NCI-H226 (cell line): ENCODE data around the gene GRM7.

ENCODE experiments used
- DNase-seq: peaks from one replicate; pipeline ENCODE4 v3.0.0-alpha.2; 2015

Gene GRM7

DNA sequence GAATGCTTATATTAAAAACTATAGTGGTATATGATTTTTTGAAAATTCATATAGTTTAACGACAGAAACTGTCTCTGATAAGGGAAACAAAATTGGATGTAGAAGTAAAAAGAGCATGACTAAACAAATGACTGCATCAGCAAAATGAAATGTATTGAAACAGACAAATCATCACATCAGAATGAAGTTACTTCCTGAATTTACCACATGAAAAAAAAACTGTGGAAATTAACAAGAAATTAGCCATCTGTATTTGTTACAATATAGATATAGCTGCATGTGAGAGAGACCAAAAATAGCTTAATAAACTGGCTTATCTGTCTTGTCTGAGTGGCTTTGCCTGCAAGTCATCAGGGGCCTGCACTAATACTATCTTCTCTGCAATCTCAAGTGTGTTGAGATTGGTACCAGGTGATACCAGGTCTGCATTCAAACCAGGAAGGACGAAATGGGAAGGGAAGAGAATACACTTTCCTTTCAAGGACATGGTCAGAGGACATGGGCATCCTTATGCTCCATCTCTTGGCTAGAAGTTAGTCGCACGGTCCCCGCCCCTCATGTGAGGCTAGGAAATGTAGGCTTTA, 388.7 kb downstream of the GRM7 start:
- no peak for DNase-seq

DNA sequence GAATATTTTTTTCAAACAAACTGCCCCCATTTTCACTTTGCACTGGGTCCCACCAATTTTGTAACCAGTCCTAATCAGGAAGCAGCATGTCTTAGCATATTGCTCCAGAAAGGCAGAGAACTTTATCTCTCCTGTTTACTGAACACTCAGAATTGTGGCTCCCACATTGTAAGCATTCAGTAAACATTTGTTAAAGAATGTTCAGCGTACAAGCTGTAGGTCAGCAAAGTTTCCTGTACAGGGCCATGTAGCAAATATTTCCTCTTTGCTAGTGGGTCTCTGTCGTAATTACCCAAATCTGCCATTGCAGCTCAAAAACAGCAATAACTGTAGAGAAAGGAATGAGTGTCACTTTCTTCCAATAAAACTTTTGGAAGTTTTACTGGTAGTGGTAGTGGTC, 393.3 kb downstream of the GRM7 start:
- DNase-seq: no peak

DNA sequence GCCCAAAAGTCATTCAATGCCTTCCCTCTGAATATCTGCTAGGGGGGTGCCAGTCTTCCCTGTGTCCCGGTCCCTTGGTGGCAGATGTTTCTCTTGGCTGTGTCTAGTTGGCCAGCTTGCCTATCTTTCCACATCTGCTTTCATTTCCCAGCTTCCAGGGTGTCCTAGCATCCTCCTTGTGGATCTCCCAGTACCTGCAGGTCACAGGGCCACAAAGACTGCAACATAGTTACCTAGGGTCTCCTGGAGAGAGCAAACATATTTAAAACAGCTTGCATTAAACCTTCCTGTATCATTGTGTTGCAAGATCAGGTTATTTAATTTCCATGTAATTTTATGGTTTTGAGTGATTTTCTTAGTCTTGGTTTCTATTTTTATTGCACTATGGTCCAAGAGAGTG, 400.1 kb downstream of the GRM7 start:
- DNase-seq: no peak

DNA sequence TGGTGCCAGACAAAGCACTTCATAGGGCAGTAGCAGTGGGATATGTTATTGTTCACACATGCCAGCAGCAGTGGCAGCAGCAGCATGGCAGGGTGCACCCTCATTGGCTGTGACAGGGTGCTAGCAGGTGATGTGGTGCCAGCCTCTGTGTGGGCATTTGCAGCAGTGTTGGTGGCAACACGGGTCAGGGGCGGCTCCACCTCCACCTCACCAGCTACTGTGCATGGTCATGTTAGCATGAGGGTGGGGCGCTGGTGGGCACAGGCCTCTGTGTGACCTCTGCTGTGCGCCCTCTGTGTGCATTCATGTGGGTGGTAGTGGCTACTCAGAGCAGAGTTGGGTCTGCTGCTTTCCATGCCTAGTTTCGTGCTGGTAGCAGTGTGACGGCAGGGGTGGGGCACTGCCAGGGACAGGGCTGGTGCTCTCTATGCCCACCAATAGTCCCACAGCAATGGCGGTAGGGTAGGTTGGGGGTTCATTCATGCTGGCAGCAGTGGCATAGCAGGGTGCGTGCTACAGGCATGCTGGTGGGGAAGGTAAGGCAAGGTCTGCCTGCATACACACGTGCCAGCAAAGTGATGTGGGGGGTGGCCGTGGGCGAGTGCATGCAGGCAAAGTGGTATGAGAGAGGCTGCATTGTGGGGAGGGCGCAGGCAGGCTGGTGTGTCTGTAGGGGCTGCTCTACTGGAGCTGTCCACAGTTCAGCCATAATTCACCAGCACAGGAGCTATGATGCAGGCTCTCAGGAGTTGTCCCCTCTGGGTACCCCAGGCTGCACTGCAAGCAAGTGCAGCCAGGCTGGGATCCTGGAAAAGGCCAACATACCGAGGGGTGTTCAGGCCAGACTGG, 402.7 kb downstream of the GRM7 start:
- no peak for DNase-seq

DNA sequence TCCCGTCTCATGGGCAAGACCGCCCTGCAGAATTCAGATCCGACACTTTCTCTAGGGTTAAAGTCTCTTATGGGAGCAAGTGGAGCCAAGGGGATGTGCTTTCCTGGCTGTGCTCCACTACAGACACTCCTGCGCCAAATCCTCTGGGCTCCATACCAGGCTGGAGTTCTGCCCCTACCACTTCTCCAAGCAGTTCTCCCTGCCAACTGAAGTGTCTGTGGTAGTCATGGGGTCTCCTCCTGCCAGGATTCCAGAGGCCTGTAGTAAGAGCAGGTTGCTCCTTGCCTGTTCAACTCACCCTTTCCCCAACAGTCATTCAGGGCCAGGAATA, 403.2 kb downstream of the GRM7 start:
- DNase-seq: no peak

DNA sequence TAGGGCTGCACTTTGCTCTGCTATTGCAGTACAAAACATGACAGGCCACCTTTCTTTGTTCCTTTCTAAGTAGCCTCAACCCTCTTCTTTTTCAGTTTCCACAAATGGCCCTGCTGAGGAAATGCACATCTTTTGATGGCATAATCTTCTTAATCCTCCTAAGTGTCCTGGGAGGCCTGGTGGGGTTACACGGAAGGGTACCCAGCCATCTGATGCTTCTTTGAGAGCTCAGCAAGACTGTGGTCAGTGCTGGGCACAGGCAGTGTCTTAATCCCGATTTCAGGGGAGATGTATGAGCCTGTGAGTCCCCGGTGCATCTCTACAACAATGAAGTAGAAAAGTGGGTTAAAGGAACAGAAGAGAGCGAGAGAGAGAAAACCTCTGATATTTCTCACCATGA, 404.8 kb downstream of the GRM7 start:
- no peak for DNase-seq

DNA sequence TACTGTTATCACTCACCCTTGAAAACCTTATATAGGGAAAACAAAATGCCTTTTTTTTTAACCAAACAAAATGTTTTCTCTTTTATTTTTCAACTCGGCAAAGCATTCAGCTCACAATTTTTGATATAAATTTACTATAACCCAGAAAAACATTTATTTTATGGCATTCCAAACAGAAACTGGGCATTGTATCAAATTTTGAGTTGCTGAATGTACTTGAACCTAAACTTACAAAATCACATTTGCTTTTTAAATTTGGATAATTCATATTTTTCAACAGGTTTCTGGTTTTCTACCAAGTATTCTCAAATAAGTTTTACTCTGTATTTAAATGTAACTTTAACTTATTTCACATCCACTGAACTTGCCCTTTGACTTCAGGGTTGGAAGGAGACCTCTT, 405.6 kb downstream of the GRM7 start:
- no peak for DNase-seq

DNA sequence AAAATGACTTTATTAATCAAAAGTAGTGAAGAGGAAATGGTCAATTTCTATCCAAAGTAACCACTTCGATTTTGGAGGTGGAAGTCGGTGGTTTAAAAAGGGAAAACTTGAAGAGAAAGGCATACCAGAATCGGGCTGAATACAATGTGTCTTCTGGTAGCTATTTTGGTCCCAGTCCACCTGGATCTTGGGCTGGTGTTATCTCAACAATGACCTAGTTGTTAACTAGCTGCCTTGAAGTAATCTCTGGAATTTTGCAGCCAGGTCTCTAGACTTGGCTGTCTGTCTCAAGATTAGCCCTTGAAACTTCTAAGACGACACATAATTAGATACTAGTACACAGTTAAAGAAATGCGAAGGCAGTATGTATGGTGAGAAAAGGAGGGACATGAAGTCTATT, 409.8 kb downstream of the GRM7 start:
- no peak for DNase-seq

DNA sequence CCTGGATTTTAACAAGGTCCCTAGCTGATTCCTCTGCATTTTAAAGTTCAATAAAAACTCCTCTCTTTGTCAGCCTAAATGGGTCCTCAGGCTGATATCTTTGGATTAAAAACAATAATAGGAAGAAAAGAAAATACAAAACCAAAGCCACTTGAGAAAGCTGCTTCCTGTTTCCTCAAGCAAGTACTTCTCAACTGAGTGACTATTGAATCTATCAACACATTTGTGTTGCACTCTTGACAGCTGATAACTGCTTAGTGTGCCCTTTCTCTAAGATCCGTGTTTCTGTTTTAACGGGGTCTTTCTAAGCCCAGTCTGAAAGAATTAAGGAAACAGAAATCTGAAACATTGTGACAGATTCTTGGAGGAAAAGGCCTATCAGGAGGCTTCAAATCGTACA, 410.7 kb downstream of the GRM7 start:
- no peak for DNase-seq

DNA sequence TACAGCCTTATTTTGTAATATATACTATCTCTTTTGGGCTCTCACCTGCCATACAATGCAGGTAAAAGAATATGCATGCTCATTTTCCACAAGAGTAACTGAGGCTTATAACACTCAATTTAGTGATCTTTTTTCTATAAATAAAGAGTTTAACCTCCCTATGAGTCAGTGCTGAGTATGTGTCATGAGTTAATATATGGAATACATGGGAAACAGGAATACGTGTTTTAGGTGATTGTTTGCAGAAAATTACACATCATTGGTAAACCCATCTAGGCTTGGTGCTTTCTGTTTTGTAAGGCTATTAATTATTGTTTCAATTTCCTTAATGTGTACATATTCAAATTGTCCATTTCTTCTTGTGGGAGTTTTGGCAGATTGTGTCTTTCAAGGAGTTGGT, 411.3 kb downstream of the GRM7 start:
- no peak for DNase-seq

DNA sequence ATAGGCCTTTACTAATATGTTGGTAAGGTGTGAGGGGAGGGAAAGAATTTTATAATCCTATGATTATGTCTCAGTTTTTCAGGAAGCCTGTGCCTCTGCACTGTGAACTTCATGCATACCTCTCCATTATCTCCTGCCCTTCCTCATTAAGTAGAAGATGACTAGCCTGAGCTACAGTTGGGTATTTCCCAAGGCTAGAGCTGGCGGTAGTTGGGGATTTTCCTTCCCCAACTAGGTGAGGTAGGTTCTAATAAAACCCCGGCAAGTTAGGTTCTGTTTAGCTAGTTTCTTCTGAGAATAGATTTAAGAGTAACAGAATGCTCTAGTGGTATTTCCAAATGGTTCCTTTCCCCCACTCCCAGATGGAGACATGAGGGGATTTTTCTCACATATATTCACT, 414.5 kb downstream of the GRM7 start:
- DNase-seq: no peak

DNA sequence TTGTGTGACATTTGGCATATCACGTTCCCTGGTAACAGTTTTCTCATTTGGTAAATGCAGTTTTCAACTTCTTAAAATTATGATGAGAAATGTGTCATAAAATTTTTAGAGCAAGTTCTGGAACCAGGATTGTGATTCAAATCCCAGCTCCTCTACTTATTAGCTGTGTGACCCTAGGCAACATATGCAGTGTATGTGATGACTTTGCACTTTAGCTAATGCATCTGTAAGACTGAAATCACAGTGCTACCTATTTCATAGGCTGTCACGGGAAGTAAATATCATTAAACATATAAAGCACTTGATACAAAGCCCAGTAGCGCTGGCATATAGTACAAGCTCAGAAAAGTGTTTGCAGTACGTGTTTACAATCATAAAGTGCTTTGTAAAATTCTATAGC, 419.4 kb downstream of the GRM7 start:
- DNase-seq: no peak

DNA sequence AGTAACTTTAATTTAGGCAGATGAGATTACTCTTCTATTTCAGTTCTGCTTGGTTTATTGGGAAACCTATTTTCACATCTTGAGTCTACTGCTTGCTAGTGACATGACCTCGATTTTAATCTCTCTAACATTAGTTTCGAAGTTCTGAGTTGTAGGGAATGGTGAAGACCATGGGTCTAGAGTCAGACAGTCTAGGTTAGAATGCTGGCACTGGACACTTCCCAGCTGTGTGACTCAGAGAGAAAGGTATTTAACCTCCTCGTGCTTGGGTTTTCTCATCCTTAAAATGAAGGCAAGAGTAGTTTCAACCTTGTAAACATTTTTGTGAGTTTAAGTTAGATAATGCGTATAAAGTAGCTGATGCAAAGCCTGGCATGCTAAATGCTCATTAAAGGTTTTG, 422.1 kb downstream of the GRM7 start:
- DNase-seq: no peak

DNA sequence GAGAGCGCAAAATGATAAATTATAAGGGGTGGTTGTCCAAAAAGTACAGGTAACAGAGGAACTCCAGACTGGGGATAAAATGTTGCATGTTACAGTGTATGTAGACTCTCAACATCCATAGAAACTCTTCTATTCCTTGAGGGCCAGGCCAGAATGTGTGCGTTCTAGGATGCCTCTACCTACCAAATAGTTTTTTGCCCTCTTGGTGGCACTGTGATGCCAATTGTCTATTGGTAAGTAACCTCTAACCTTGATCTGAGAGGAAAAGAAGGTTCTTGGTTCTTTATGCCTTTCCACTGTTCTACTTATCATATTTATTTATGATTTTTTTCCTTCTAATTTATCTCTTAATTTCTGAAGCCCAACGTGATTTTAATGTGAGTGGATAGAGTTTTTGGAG, 424.6 kb downstream of the GRM7 start:
- DNase-seq: no peak

DNA sequence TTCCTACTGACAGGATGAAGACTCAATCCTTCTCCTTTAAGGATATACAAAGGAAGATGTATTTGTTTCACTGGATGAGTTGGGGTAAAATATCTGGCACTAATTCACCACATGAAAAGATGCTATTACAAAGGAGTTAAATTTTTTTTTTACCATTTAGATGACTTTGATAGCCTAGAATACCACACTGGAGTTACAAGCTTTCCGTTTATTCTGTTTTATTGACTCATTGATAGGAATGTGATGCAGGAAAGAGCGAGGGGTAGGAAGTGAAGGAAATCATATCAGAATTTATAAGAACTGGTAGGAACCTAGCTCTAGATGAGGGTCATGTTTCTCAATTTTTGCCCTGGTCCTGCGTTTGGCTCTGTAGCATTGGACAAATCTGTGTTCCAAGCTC, 427.2 kb downstream of the GRM7 start:
- DNase-seq: no peak

DNA sequence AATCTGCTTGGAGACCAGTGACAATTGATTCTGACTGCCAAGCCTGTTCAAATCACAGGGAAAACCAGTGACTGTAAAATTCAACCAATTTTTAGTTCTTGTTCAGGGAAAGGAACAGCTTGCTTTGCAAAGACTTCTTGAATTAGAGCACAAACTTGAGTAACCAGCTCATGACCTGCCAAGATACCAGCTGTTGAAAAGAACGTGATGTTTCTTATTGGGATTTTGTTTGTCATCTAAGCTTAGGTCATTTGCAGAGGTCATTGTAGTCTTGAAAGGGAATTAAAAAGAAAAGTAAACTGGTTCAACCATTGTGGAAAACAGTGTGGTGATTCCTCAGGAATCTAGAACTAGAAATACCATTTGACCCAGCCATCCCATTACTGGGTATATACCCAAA, 428.2 kb downstream of the GRM7 start:
- DNase-seq: no peak

DNA sequence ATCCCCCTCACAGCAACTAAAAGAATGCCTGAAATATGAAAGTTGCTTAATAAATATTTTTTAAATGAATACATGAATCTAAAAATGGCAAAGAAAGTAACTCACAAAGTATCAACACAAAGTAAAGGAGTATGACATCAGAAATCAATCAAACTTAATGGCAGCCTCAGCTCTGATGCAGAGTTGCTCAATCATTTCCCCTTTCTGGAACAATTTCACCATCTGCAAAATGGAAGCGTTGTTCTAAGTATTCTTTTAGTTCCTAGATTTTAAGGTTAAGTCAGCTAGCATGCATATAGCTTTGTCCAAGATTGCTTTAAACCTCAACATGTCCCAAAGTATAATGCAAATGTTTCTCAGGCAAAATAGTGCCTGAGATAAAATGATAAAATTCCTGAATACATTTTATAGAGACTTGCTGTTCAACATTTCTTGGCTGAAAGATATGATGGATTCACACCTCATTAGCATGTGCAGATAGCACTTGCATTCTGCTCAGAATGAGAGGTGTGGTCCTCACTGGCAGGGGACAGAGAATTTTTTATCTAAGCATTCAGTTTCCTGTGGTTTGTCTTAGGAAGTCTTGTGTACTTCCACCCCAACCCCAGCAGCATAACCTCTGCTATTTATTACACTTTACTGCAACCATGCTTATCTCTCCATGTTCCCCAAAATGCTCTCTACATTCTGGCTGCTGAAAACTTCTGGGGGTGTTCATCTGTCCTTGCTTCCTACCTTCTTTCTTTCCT, 429.3 kb downstream of the GRM7 start:
- DNase-seq: no peak

DNA sequence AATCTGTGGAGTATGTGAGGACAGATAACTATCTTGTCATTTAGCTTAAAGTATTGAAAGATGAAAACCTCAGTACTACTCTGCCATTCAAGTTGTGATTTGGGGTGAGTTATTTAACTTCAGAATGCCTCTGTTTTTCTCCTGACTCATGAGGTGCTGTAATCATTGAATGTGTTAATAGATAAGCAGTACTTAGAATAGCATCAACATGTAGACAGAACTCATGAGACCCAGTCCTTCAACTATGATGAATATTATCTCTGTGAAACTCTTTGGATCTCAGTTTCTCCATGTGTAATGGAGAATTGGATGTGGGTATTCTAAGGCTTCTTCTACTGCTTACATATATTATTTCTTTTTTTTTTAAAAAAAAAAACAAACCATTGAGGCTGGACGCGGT, 431.4 kb downstream of the GRM7 start:
- DNase-seq: no peak

DNA sequence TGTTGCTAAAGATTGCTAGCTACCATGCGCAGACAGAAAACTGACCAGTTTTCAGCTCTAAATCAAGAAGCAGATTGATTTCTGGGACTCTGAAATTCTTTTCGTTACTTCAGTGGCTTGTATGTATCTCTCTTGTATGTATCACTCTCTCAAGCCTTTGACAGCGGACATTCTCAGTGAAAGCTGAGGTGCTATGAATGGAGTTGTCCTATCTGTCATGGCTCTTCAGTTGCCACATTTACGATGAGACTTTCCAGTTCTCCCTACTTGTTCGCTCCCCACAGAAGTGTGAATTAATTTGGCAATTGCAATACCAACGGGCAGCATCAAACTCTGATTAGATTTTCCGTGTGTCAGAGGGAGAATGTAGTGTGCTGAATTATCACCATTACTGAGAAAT, 432.4 kb downstream of the GRM7 start:
- DNase-seq: no peak

DNA sequence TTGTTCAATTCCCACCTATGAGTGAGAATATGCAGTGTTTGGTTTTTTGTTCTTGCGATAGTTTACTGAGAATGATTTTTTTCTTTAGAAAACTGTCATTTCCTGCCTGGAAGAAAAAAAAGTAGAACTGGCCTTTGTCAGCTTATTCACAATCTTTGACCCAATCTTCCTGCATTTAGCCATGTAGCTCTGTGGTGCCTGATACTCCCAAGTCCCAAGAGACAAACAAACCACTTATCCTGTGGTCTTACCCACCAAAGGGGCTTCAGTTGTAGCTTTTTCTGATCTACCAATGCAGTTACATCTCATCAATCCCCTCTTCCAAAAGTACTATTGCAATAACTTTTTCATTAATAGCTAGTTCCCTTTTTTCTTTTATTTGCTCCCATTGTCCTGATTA, 444.6 kb downstream of the GRM7 start:
- no peak for DNase-seq

DNA sequence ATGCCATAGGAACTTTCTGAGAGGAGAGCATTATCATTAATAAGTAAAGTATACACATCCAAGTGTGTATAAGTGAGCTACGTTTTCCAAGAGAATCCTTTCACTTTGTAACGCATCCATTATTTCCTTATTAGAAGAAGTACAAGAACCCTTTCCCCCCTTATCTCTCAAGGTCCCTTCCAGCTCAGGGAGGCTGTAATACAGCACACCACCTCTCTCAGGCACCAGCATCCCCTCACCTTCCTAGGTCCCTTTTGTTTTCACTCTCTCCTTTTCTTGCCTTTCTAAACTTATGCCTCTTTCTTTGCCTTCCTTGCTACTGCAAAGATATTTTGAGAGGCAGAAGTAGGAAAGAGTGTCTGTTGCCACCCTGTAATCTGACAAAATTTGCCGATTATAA, 446.0 kb downstream of the GRM7 start:
- DNase-seq: no peak

DNA sequence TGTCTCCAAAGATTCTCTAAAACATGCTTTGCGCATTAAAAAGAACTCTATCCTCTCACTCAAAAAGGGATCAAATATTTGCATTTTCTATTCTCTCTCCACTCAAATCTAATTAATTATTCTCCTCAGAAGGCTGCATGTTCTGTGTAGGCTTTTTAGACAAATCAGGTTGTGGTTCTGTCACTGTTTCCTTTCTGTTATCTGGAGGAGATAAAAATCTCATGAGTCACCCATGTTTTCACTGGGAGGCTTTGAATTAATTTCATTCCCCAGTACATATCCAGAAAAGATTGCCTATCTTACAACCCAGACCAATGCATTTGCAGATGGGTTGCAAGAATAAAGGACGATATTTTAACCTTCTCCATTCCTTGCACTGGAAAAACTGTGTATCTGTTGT, 446.5 kb downstream of the GRM7 start:
- DNase-seq: no peak

DNA sequence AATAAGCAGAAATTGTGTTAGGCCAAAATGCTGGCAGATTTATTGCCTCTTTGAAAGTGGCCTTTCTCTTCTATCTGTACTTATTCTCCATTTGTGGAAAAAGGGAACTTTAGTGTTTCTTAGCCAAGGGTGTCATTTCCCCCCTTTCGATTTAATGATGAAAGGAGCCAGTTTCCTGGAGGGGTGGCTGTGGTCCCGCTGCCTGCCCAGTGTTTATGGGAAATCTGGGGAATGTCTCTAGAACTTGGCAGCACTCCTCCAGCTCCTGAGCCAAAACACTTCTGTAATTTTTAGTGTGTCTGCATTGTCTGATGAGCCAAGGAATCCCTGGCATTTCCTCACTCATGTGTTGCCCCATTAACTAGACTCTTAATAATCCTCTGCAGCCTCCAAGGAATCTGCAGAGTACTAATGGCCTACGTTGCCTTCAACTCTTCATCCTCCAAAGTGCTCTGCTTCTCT, 448.8 kb downstream of the GRM7 start:
- no peak for DNase-seq

DNA sequence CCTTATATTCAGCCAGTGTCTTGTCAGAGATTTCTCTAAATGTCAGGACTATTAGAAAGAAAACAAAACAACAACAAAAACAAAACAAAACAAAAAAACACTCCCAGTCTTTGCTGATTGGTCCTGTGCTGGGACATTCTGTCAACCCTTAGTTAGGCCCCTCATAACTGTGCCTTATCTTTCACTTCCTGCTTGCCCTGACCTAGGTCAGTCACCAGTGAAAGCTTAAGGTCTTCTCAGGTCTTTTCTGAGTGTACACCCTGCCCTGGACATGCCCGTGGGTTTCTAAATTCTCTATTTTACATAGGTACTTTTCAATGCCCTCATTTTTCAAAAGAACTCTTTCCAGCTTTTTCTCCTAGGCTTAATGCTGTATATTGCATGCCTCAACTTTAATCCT, 454.1 kb downstream of the GRM7 start:
- DNase-seq: no peak
